ENCODE results near the gene IER2.

IER2 gene

GRCh38 chr19:13110099-13110610 lies 40.1 kb upstream of the IER2 start:
- no peak overlapping the region for H3K56ac ChIP-seq (ENCODE audit: low read length)
- H3K79me1 ChIP-seq (ENCODE audit: low read length) = peaks cover 8% of the 10 kb centered on the region
- peaks cover 4% of the 10 kb centered on the region for H3K79me2 ChIP-seq (ENCODE audit: control insufficient read depth, insufficient read depth, low read length)
- no CpG with 5 or more reads among the region's 15 CpGs for WGBS (ENCODE audit: extremely low coverage, insufficient coverage, low lambda C conversion rate)
- no peak for DNase-seq
- no peak overlapping the region for H3K23ac ChIP-seq (ENCODE audit: low read length)
- H3K4ac ChIP-seq (ENCODE audit: low read depth, low read length) = no peak overlapping the region
- no peak overlapping the region for H3K4me2 ChIP-seq (ENCODE audit: low read length)
- no peak overlapping the region for H2BK120ac ChIP-seq (ENCODE audit: low read depth, low read length)
- no peak overlapping the region for H2AK5ac ChIP-seq (ENCODE audit: low read length)
- peaks cover 11% of the 10 kb centered on the region for H3K36me3 ChIP-seq (ENCODE audit: control insufficient read depth, insufficient read depth, low read length)
- no peak overlapping the region for H3K4me3 ChIP-seq (ENCODE audit: low read length)
- no peak overlapping the region for H4K8ac ChIP-seq (ENCODE audit: low read depth, low read length)
- H2BK15ac ChIP-seq (replicated peaks; ENCODE audit: low read depth) = no peak overlapping the region
- H3K4me1 ChIP-seq (ENCODE audit: control insufficient read depth, low read depth, low read length) = no peaks in the 10 kb centered on the region
- H3K27ac ChIP-seq (ENCODE audit: low read depth, low read length) = no peak overlapping the region
- no peak overlapping the region for H3K9ac ChIP-seq (ENCODE audit: low read length)
- H3K27me3 ChIP-seq (ENCODE audit: insufficient read depth, low read length, poor library complexity) = no peaks in the 10 kb centered on the region
- no peak overlapping the region for H3K18ac ChIP-seq (ENCODE audit: low read length)
- H2BK5ac ChIP-seq (ENCODE audit: low read length) = no peak overlapping the region
- no peak overlapping the region for H4K5ac ChIP-seq (ENCODE audit: low read length)

DNA sequence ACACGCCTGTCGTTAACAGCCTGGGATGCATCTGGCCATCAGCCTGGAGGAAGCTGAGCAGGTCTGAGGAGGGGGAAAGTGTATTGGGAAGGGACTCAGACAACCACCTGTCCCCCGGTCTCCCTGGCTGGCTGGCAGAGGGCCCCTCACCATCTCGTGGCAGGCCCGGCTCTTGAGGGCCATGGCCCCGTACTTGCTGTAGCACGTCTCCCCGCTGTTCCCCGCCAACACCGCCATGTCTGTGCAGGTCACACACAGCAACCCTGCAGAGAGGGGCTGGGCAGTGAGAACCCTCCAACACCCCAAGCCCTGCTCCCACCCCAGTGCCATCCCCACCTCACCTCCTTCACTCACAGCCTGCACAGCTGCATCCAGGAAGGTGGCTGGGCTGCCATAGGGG lies 37.7 kb upstream of the IER2 start:
- H3K4me2 ChIP-seq (ENCODE audit: low read length) = no peak overlapping the region
- H3K4me3 ChIP-seq (ENCODE audit: low read length) = no peak overlapping the region
- no peaks in the 10 kb centered on the region for H3K27me3 ChIP-seq (ENCODE audit: insufficient read depth, low read length, poor library complexity)
- peaks cover 12% of the 10 kb centered on the region for H3K79me1 ChIP-seq (ENCODE audit: low read length)
- WGBS (ENCODE audit: extremely low coverage, insufficient coverage, low lambda C conversion rate) = no CpG with 5 or more reads among the region's 10 CpGs
- H2BK15ac ChIP-seq (replicated peaks; ENCODE audit: low read depth) = no peak overlapping the region
- H3K27ac ChIP-seq (ENCODE audit: low read depth, low read length) = no peak overlapping the region
- H3K9ac ChIP-seq (ENCODE audit: low read length) = no peak overlapping the region
- peaks cover 14% of the 10 kb centered on the region for H3K79me2 ChIP-seq (ENCODE audit: control insufficient read depth, insufficient read depth, low read length)
- no peak overlapping the region for H4K8ac ChIP-seq (ENCODE audit: low read depth, low read length)
- H3K4ac ChIP-seq (ENCODE audit: low read depth, low read length) = no peak overlapping the region
- H3K56ac ChIP-seq (ENCODE audit: low read length) = no peak overlapping the region
- H2AK5ac ChIP-seq (ENCODE audit: low read length) = no peak overlapping the region
- H2BK120ac ChIP-seq (ENCODE audit: low read depth, low read length) = no peak overlapping the region
- H3K23ac ChIP-seq (ENCODE audit: low read length) = no peak overlapping the region
- no peaks in the 10 kb centered on the region for H3K4me1 ChIP-seq (ENCODE audit: control insufficient read depth, low read depth, low read length)
- H4K5ac ChIP-seq (ENCODE audit: low read length) = no peak overlapping the region
- H2BK5ac ChIP-seq (ENCODE audit: low read length) = no peak overlapping the region
- H3K18ac ChIP-seq (ENCODE audit: low read length) = no peak overlapping the region
- H3K36me3 ChIP-seq (ENCODE audit: control insufficient read depth, insufficient read depth, low read length) = peaks cover 12% of the 10 kb centered on the region
- no peak for DNase-seq

DNA sequence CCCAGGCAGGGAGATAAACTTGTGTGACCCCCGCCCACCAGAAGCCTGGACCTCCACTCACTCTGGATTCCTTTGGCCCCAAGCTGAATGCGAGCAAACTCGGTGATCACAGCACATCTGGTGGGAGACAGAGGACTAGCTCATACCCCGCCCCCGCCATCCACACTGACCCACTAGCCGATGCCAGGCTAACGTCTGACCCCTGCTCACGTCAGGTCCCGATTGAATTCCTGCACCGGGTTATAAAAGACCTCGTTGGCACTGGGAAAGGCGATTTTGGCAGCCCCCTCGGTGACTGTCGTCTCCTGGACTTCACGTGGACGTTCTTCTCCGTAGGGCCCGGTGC lies 34.3 kb upstream of the IER2 start:
- Histone ChIP-seq H3K23ac (ENCODE audit: low read length) (no peak overlapping the region), H3K79me2 (ENCODE audit: control insufficient read depth, insufficient read depth, low read length) (peaks cover 38% of the 10 kb centered on the region), H2BK15ac (replicated peaks; ENCODE audit: low read depth) (no peak overlapping the region), H3K56ac (ENCODE audit: low read length) (peak overlapping the region; percentile 95), H3K27me3 (ENCODE audit: insufficient read depth, low read length, poor library complexity) (no peaks in the 10 kb centered on the region), H3K4me2 (ENCODE audit: low read length) (peak overlapping the region; percentile 86), H4K5ac (ENCODE audit: low read length) (no peak overlapping the region), H2AK5ac (ENCODE audit: low read length) (no peak overlapping the region), H3K36me3 (ENCODE audit: control insufficient read depth, insufficient read depth, low read length) (peaks cover 9% of the 10 kb centered on the region), H4K8ac (ENCODE audit: low read depth, low read length) (peak overlapping the region; percentile 5), H3K9ac (ENCODE audit: low read length) (peak overlapping the region; percentile 86), H3K79me1 (ENCODE audit: low read length) (peaks cover 17% of the 10 kb centered on the region), H2BK120ac (ENCODE audit: low read depth, low read length) (no peak overlapping the region), H3K4me3 (ENCODE audit: low read length) (peak overlapping the region; percentile 88), H2BK5ac (ENCODE audit: low read length) (no peak overlapping the region), H3K4ac (ENCODE audit: low read depth, low read length) (no peak overlapping the region), H3K4me1 (ENCODE audit: control insufficient read depth, low read depth, low read length) (peaks cover 13% of the 10 kb centered on the region), H3K18ac (ENCODE audit: low read length) (no peak overlapping the region), H3K27ac (ENCODE audit: low read depth, low read length) (peak overlapping the region; percentile 51)
- DNase-seq = no peak
- no CpG with 5 or more reads among the region's 18 CpGs for WGBS (ENCODE audit: extremely low coverage, insufficient coverage, low lambda C conversion rate)

DNA sequence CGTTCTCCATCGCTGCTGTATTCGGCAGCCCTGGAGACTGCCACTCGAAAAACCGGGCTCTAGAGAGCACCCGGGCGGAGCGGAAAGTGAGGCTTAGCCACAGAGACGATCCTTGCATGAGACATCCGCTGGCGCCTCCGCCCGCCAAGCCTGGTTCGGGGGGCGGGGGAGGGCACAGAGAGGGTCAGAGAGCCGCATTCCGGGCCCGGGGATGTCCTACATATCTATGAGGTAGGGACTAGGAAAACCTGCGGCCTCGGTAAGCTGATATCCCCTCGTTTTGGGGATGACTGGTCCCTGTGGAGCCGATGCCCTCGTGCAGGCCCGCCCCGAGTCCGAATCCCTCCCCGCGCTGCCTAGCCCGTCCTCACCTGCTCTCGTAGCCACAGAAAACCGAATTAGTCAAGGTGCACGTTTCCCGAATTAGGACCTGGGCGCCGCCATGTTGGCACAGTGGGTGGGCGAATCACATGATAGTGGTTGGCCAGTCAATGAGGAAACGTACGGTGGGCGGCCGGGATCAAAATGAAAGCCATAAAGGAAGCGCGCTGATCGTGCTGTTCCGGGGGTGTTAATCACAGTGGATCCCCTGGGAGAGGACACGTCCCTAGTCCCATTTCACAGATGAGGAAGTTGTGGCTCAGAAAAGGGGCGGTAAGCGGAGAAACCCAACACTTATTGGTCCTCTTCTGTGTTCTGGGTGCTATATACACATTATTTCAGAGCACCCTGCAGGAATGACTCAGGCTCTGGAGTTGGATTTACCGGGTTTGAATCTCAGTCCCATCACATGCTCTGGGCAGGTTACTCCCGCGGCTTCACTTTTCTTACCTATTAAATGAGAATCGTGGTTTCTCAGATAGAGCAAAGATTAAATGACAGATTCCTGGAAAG lies 33.7 kb upstream of the IER2 start, which contains the start of gene TRMT1:
Gene TRMT1 (minus strand): TSS at position 459 of the 894 bp plus-strand sequence. CDS start 341 bp downstream, at position 118.
- Histone ChIP-seq H4K5ac (ENCODE audit: low read length) (peak within 1 kb of the TSS; percentile 77), H3K4ac (ENCODE audit: low read depth, low read length) (no peak within 1 kb of the TSS), H4K8ac (ENCODE audit: low read depth, low read length) (peak within 1 kb of the TSS; percentile 5), H2BK15ac (replicated peaks; ENCODE audit: low read depth) (no peak within 1 kb of the TSS), H3K23ac (ENCODE audit: low read length) (no peak within 1 kb of the TSS), H3K4me3 (ENCODE audit: low read length) (peak within 1 kb of the TSS; percentile 88), H3K79me1 (ENCODE audit: low read length) (peaks cover 18% of the 10 kb centered on the region), H3K4me1 (ENCODE audit: control insufficient read depth, low read depth, low read length) (peaks cover 13% of the 10 kb centered on the region), H3K18ac (ENCODE audit: low read length) (peak within 1 kb of the TSS; percentile 21), H3K27ac (ENCODE audit: low read depth, low read length) (peak within 1 kb of the TSS; percentile 51), H2BK120ac (ENCODE audit: low read depth, low read length) (no peak within 1 kb of the TSS), H3K56ac (ENCODE audit: low read length) (peak within 1 kb of the TSS; percentile 95), H3K27me3 (ENCODE audit: insufficient read depth, low read length, poor library complexity) (no peaks in the 10 kb centered on the region), H3K4me2 (ENCODE audit: low read length) (peak within 1 kb of the TSS; percentile 86), H3K9ac (ENCODE audit: low read length) (peak within 1 kb of the TSS; percentile 86), H2BK5ac (ENCODE audit: low read length) (no peak within 1 kb of the TSS), H3K36me3 (ENCODE audit: control insufficient read depth, insufficient read depth, low read length) (peaks cover 9% of the 10 kb centered on the region), H2AK5ac (ENCODE audit: low read length) (peak within 1 kb of the TSS; percentile 62), H3K79me2 (ENCODE audit: control insufficient read depth, insufficient read depth, low read length) (peaks cover 45% of the 10 kb centered on the region)
- WGBS (ENCODE audit: extremely low coverage, insufficient coverage, low lambda C conversion rate) = no CpG with 5 or more reads among the region's 51 CpGs
- DNase-seq = peak; percentile 97

DNA sequence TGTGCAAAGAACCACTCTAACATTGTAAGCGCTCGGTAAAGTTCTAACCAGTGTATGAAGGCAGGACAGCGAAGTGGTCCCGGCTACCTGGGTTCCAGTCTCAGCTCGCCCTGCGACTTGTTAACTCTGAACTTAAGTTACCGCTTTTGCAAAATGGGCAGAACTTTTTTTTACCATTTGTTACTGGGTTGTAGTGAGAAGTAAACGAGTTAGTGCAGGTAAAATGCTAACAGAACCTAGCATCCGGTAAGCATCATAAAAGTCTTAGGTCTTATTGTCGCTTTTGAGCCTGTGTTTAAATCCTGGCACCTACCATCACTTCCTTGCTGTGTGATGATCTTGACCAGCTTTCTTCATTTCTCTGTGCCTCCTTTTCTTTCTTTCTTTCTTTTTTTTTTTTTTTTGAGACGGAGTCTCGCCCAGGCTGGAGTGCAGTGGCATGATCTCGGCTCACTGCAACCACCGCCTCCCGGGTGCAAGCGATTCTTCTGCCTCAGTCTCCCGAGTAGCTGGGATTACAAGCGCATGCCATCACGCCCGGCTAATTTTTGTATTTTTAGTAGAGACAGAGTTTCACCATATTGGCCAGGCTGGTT lies 32.9 kb upstream of the IER2 start:
- no peak overlapping the region for H3K4ac ChIP-seq (ENCODE audit: low read depth, low read length)
- H3K36me3 ChIP-seq (ENCODE audit: control insufficient read depth, insufficient read depth, low read length) = peaks cover 12% of the 10 kb centered on the region
- H3K79me1 ChIP-seq (ENCODE audit: low read length) = peaks cover 25% of the 10 kb centered on the region
- peak overlapping the region; percentile 42 for H3K4me2 ChIP-seq (ENCODE audit: low read length)
- no peak overlapping the region for H4K8ac ChIP-seq (ENCODE audit: low read depth, low read length)
- H3K4me3 ChIP-seq (ENCODE audit: low read length) = no peak overlapping the region
- no peak overlapping the region for H2BK15ac ChIP-seq (replicated peaks; ENCODE audit: low read depth)
- no peak overlapping the region for H3K23ac ChIP-seq (ENCODE audit: low read length)
- H3K79me2 ChIP-seq (ENCODE audit: control insufficient read depth, insufficient read depth, low read length) = peaks cover 52% of the 10 kb centered on the region
- H3K56ac ChIP-seq (ENCODE audit: low read length) = peak overlapping the region; percentile 83
- peak overlapping the region; percentile 77 for H4K5ac ChIP-seq (ENCODE audit: low read length)
- H2AK5ac ChIP-seq (ENCODE audit: low read length) = peak overlapping the region; percentile 62
- no peak for DNase-seq
- no peak overlapping the region for H3K18ac ChIP-seq (ENCODE audit: low read length)
- WGBS (ENCODE audit: extremely low coverage, insufficient coverage, low lambda C conversion rate) = no CpG with 5 or more reads among the region's 20 CpGs
- peak overlapping the region; percentile 58 for H3K9ac ChIP-seq (ENCODE audit: low read length)
- no peaks in the 10 kb centered on the region for H3K27me3 ChIP-seq (ENCODE audit: insufficient read depth, low read length, poor library complexity)
- no peak overlapping the region for H3K27ac ChIP-seq (ENCODE audit: low read depth, low read length)
- no peak overlapping the region for H2BK120ac ChIP-seq (ENCODE audit: low read depth, low read length)
- H3K4me1 ChIP-seq (ENCODE audit: control insufficient read depth, low read depth, low read length) = peaks cover 13% of the 10 kb centered on the region
- no peak overlapping the region for H2BK5ac ChIP-seq (ENCODE audit: low read length)
